Thyroid gland (tissue), 4 donors: ENCODE measurements around the gene COL25A1.

Experiments used
- POLR2A ChIP-seq, 2 donors: fragments of 450-650 bp; IDR thresholded peaks; one replicate each; pipeline ENCODE4 v1.6.1; 2017; ENCODE audit warnings: antibody characterized with exemption in 2 of 2, mild to moderate bottlenecking in 2 of 2, moderate library complexity in 1 of 2
- TF ChIP-seq, protein P1 (sequence below), 6 experiments: fragments of 200-600 bp in 3 of 6; fragments of 450-650 bp in 3 of 6; sonication (generic) in 3 of 6; IDR thresholded peaks; one replicate each; pipeline ENCODE4 v1.5.1; 2016 to 2019; ENCODE audit warnings: antibody characterized with exemption in 6 of 6, mild to moderate bottlenecking in 2 of 6, inconsistent platforms in 1 of 6, moderate library complexity in 1 of 6

DNA sequence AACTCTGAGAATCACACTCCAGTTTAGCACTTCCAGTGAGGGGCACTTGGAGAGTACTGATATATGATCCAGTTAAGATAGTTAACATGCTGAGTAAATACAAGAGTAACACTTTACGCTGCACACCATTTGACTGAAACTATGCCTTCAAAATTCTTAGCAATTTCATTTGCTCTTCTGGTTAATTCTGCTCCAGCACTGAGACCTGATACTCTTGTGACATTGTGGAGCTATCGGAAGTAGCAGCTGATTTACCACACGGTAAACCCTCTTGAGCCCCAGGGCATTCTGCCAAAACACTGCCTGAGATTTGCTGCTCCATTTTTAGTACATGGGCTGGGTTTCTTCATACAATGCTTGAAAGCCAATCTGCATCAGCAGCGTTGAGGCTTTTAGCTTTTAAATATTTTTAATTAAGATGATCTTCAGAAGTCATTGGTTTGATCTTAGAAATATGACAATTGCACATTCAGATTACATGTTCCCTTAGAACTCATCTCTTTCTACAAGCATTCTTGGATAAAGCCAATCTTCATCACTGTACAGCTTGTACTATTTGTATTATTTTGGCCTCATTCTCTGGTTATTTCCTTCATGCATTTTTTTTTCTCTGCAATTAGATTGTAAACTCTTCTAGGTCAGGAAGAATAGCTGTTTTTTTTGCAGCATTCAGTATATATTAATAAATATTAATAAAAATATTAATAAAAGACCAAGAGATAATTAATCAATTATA, 471.8 kb downstream of the COL25A1 start:
- TF ChIP-seq, protein P1, sequence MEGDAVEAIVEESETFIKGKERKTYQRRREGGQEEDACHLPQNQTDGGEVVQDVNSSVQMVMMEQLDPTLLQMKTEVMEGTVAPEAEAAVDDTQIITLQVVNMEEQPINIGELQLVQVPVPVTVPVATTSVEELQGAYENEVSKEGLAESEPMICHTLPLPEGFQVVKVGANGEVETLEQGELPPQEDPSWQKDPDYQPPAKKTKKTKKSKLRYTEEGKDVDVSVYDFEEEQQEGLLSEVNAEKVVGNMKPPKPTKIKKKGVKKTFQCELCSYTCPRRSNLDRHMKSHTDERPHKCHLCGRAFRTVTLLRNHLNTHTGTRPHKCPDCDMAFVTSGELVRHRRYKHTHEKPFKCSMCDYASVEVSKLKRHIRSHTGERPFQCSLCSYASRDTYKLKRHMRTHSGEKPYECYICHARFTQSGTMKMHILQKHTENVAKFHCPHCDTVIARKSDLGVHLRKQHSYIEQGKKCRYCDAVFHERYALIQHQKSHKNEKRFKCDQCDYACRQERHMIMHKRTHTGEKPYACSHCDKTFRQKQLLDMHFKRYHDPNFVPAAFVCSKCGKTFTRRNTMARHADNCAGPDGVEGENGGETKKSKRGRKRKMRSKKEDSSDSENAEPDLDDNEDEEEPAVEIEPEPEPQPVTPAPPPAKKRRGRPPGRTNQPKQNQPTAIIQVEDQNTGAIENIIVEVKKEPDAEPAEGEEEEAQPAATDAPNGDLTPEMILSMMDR (IDR thresholded peaks at IDR 0.05), result no peak
- TF ChIP-seq POLR2A (IDR thresholded peaks at IDR 0.05), result no peak
